ENCODE measurements around the gene TSPAN4. TPM values are rescaled to one million over a fixed set of nuclear protein-coding genes. Genes with fewer than 3 reads are reported as not detected.

TSPAN4 gene
- total and polyA plus RNA-seq, 2 of the 13 experiments (the other 11 are each of a cell fraction or from before 2014, with no cell fraction given) = 31.7 to 68.3 TPM

- 0 out of 2 replicates have a peak, but pooled peaks have one; percentile 9 for TF ChIP-seq FOXP4 (CRISPR knock-in tag; IDR thresholded peaks at IDR 0.05)
- TF ChIP-seq MXD4 (CRISPR knock-in tag; IDR thresholded peaks at IDR 0.05) = peak; percentile 50; the same call in 1 of the 2 replicates
- no peak for TF ChIP-seq THAP9 (CRISPR knock-in tag; IDR thresholded peaks at IDR 0.05; ENCODE audit: borderline replicate concordance)
- no peak for TF ChIP-seq ZNF496 (CRISPR knock-in tag; IDR thresholded peaks at IDR 0.05; ENCODE audit: insufficient replicate concordance)
- no peak for TF ChIP-seq GLI4 (CRISPR knock-in tag; IDR thresholded peaks at IDR 0.05; ENCODE audit: borderline replicate concordance)
- no peak for TF ChIP-seq ZNF33A (CRISPR knock-in tag; IDR thresholded peaks at IDR 0.05; ENCODE audit: borderline replicate concordance)
- TF ChIP-seq ZSCAN30 (CRISPR knock-in tag; IDR thresholded peaks at IDR 0.05) = no peak
- TF ChIP-seq NONO (IDR thresholded peaks at IDR 0.05) = no peak
- 0 out of 2 replicates have a peak, but pooled peaks have one; percentile 41 for TF ChIP-seq NONO (CRISPR knock-in tag; conservative IDR thresholded peaks at IDR 0.05)
- TF ChIP-seq RBM22 (optimal IDR thresholded peaks at IDR 0.05; ENCODE audit: low read length) = no peak
- TF ChIP-seq ZNF629 (CRISPR knock-in tag; conservative IDR thresholded peaks at IDR 0.05) = 0 out of 2 replicates have a peak, but pooled peaks have one; percentile 9
- no peak for TF ChIP-seq HCFC1 (IDR thresholded peaks at IDR 0.05; ENCODE audit: low read depth, low read length)
- no peak for TF ChIP-seq ZNF781 (CRISPR knock-in tag; IDR thresholded peaks at IDR 0.05; ENCODE audit: borderline replicate concordance, not compliant biosample characterization)
- 0 out of 2 replicates have a peak, but pooled peaks have one; percentile 6 for TF ChIP-seq CREM (IDR thresholded peaks at IDR 0.05)
- no peak for TF ChIP-seq CREM (CRISPR knock-in tag; IDR thresholded peaks at IDR 0.05)
- TF ChIP-seq PLSCR1 (CRISPR knock-in tag; IDR thresholded peaks at IDR 0.05; ENCODE audit: borderline replicate concordance) = no peak
- no peak for TF ChIP-seq MBD4 (IDR thresholded peaks at IDR 0.05; ENCODE audit: borderline replicate concordance, low read length)
- no peak for TF ChIP-seq FUBP1 (CRISPR knock-in tag; IDR thresholded peaks at IDR 0.05; ENCODE audit: borderline replicate concordance)
- peak; percentile 25 for TF ChIP-seq TBL1XR1 (IDR thresholded peaks at IDR 0.05; ENCODE audit: borderline replicate concordance, low read length, partially characterized antibody)
- 0 out of 2 replicates have a peak, but pooled peaks have one; percentile 21 for TF ChIP-seq ZNF746 (CRISPR knock-in tag; IDR thresholded peaks at IDR 0.05)
- TF ChIP-seq ZNF841 (CRISPR knock-in tag; IDR thresholded peaks at IDR 0.05; ENCODE audit: borderline replicate concordance) = no peak
Measured at GRCh38 chr11:844693-845644, 2.3 kb downstream of the TSPAN4 start (continued).
